ENCODE results near the gene CARNS1.
A peak's percentile ranks its signal among the peaks of the same experiment; 100 is the strongest.

Gene CARNS1

DNA sequence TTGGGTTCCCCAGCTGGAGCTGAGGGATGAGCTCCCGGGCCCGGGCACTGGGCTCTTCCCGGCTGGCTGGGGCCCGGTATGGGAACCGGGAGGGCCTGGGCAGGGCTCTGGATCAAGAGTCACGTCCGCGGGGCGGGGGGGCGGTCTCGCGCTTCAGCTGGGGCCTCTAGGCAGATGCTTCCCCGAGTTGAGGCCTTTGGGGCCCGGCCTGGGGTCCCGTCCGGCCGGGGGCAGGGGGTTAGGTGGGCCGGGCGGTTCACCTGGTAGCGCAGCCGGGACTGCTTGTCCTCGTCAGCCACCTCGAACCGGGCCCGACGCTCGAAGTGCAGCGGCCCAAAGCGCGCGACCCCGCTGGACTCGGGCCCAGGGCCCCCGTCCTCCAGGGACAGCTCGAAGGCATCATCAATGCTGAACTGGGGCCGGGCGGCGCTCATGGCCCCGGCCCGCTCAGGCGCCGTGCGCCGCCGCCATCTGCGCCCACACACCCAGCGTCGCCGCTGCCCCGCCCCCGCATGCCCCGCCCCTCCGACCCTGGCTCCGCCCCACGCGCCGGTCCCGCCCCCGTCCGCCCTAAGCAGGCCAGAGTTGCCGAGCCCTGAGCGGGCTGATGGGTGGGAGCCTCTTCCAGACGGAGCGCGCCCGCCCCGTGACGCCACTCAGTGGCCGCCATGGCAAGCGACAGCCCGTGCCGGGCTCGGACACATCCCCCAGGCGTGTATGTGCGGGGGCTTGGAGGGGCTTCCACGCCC, 53.5 kb downstream of the CARNS1 start, which contains the start of gene TMEM134:
Gene TMEM134, minus strand, starts transcription at position 493 of the 749 bp plus-strand sequence. Its CDS starts 59 bp downstream, at position 434.
- DNase-seq, result peak; percentile 88

DNA sequence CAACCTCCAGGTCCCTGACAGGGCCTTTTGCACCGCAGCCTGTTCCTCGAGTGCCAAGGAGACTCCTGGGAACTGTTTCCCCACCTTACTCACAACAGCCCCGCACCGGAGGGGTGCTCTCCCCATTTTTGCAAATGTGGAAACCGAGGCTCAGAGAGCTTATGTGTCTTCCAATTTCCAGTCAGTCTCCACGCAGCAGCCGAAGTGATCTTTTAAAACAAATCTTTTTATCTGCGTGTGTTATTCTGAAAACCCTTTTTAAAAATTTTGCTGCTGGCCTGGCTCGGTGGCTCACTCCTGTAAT, 54.0 kb downstream of the CARNS1 start:
- DNase-seq, result no peak

DNA sequence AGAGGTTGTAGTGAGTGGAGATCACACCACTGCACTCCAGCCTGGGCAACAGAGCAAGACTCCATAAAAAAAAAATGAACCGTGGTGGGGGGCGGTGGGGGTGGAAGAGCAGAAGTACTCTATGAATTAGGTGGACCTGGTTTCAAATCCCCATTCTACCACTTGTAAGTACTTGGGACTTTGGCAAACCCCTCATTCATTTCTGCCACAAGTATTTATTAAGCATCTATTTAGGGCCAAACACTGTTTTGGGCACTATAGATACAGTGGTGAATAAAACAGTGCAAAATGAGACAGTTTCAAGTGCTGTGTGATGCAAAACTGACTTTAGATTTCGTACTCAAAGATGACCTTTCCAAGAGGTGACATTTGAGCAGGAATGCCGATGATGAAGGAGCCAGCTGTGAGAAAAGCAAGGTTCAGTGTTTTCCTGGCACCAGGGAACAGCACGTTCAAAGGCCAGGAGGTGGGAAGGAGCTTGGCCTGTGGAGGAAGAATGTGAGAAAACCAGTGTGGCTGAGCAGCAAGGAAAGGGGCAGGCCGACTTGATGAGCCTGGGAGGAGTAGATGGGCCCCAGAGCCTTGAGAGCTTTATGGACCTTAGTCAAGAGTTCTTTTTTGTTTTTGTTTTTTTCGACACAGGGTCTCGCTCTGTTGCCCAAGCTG, 55.0 kb downstream of the CARNS1 start:
- DNase-seq, result no peak

DNA sequence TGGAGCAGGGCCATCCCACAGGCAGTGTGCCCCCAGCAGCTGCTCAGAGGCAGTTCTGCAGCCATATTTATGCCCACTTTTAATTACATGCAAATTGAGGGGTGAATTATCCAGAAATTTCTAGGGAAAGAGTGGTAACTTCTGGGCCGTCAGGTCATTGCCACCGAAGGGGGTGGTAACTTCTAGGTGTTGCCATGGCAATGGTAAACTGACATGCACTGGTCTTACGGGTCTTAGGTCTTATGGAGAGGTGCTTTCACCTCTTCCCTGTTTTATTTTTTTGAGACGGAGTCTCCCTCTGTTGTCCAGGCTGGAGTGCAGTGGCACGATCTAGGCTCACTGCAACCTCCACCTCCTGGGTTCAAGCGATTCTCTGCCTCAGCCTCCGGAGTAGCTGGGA, 57.4 kb downstream of the CARNS1 start:
- DNase-seq, result no peak
